Activated T-helper 9 cell treated with anti-CD3 and anti-CD28 coated beads, Interleukin-2, amount 50 U/mL, for 16 hours (primary cell): ENCODE data around the gene MLH3.
A peak's percentile ranks its signal among the peaks of the same experiment; 100 is the strongest.
"Not testable (repeated sequence)": the region's sequence is repeated elsewhere in the genome, so short reads cannot be mapped to it uniquely, and the experiment has no call there.

Experiments
- DNase-seq: peaks from one replicate; pipeline ENCODE4 v3.0.0-alpha.2; 2020; ENCODE audit warnings: low read depth

MLH3 gene

GRCh38 chr14:75050852-75051555 is at the start of gene MLH3:
MLH3 (minus strand) TSS chr14:75051467; CDS start chr14:75049655, 1,812 bp downstream.
- peak; percentile 70 for DNase-seq

- no peak for DNase-seq
Observed at GRCh38 chr14:75098682-75099081, 47.4 kb upstream of the MLH3 start.

DNA sequence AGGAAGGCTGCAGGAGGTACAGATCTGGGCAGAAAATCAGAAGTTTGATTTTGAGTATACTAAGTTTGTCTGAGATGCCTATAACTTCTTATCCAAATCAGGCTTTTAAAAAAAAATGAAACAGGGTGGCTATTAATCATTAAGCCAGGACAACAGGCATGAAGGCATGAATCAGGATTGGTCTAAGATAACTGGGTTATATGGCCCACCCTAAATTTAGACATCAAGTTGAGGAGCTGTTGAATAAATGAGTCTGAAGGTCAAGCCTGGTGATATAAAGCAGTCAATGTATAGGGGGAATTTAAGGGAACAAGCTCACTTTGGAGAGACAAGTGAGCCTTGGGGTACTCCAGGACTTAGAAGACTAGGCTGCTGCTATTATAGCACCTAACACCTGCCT is 46.9 kb upstream of the MLH3 start:
- DNase-seq, result no peak

GRCh38 chr14:75096959-75097358 is 45.7 kb upstream of the MLH3 start:
- no peak for DNase-seq

GRCh38 chr14:75095690-75096089 is 44.4 kb upstream of the MLH3 start:
- DNase-seq, result no peak

GRCh38 chr14:75094896-75095295 is 43.6 kb upstream of the MLH3 start:
- no peak for DNase-seq

DNA sequence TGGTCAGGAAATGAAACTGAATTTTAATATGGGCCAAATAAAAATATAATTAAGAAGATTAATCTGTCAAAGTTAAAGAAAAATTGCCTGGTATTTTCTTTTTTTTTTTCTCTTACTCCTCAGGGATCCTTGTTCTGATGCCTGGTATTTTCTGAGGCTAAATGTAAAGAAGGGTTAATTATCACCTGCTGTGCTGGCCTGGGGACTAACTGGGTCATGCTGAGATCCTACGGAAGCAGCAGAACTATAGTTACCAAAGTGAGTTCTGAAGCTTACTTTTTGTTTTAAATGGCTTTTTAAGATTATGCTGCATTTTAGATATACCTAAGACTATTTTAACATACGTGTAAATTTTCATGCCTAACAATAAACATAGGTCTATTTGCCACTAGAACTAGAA is 41.4 kb upstream of the MLH3 start:
- DNase-seq, result no peak

DNA sequence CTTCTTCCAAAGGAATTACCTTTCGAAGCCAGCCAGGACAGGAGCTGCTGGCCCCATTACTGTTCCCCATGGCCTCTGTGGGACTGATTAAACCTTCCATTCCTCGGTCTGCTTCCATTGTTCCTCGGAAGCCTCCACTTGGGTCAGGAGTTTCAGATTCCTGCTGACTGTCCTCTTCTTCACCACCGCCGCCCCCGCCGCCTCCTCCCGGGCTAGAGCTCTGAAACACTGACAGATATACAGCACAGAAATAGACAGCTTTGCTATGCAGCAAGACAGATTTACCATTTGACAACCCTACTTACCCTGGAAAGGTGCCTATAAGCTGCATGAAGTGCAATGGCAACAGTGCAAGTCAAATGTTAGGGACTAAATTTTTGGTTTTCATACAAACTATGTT is 40.0 kb upstream of the MLH3 start:
- no peak for DNase-seq

- DNase-seq, result no peak
Observed at GRCh38 chr14:75090353-75090752, 39.1 kb upstream of the MLH3 start.

GRCh38 chr14:75088566-75089373 is 37.5 kb upstream of the MLH3 start:
- DNase-seq, result no peak

- DNase-seq, result no peak
Observed at GRCh38 chr14:75088153-75088552, 36.9 kb upstream of the MLH3 start.

DNA sequence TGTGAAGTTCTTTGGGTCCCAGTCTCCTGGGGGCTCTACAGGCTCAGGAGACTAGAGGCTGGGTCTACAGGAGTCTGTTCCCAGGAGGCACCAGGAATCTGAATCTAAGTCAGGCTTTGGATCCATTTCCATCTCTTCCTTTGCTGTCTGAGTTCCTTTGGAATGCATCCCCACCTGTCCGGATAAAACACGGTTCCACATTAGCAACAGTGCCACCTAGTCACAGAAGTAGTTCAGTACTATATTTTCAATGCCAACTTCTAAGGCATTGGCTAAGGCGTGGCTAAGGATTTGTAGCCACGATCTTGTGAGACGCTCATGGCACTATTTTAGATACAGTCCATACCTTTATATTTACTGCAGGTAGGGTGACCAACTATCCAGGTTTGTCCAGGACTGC is 33.2 kb upstream of the MLH3 start:
- no peak for DNase-seq

GRCh38 chr14:75083271-75083670 is 32.0 kb upstream of the MLH3 start:
- no peak for DNase-seq

GRCh38 chr14:75081660-75082229 is 30.5 kb upstream of the MLH3 start:
- no peak for DNase-seq

- no peak for DNase-seq
Observed at GRCh38 chr14:75079521-75079920, 28.3 kb upstream of the MLH3 start.

DNA sequence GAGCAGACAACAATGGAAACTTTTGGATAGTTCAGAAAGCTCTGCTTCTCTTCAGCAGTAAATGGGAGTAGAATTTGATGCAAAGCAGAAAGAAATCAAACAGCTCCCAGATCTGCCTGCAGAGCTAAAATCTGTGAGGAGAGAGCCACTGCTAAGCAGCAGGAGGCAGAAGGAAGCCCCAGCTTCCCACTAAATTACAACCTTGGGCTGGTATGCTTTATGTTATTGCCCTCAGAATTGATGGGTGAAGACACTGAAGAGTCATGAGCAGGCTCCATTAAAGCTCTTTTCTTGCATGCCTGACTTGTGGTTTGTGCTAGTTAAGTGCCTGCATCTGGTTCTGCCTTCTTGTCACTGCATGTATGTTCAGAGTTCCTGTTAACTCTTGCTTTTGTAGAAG is 26.5 kb upstream of the MLH3 start:
- no peak for DNase-seq

DNA sequence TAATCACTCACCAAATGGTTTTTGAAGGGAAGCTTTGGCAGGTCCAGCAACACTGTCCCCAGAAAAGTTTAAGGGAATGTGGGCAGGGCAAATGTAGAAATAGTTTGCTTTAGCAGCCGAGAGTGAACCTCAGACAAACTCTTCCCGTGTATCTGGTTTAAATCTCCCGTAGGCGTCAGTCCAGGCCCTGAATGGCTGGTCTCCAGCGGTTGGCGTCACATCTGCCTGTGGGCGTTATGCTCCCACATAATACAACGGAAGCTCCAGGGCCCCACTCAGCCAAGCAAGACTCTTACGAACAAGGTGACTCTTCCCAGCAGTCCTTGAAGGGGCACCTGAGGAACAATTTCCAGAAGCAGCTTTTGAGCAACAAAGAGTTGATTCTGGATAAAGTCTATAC is 19.1 kb upstream of the MLH3 start:
- DNase-seq, result no peak

- no peak for DNase-seq
Observed at GRCh38 chr14:75069811-75070145, 18.5 kb upstream of the MLH3 start.

DNA sequence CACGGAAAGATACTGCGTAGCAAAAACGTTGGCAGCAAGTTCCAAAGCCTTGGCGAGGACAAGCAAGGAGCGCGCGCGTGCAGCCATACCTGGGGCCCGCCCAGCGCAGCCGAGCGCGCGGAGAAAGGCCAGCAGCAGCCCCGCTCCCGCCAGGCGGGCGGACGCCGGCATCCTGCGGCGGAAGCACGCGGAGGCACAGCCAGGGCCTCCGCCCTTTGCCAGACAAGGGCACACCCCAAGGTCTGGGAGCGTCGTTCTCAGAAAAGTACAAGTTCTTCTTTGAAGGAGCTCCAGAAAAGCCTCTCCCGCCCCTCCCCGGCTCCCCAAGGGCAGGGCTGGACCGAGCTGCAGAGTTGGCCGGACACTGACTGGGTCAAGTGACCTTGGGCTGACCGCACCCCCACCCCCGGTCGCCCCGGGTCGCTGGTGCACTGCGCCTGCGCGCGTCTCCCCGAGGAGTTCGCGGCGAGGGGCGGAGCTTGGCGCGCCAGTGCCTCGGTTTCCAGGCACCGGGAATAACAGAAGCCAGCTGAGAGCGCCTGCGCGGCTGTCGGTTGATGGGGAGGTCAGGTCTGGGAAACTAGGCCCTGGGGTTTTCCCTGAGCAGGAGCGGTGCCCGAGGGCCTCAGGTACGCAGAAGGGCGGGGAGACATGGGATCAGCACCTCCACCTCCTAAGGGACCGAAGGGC is 18.0 kb upstream of the MLH3 start, which contains the start of gene ZC2HC1C:
ZC2HC1C (plus strand) TSS at position 521 of the 690 bp plus-strand sequence. CDS start 933 bp downstream, outside the sequence.
- DNase-seq, result peak; percentile 47

GRCh38 chr14:75068294-75069120 is 17.2 kb upstream of the MLH3 start:
- no peak for DNase-seq

GRCh38 chr14:75067765-75068164 is 16.5 kb upstream of the MLH3 start:
- not testable (repeated sequence) for DNase-seq

GRCh38 chr14:75067212-75067611 is 15.9 kb upstream of the MLH3 start:
- no peak for DNase-seq
